Kidney tubule cell (primary cell): ENCODE data around the gene NHS.
A peak's percentile ranks its signal among the peaks of the same experiment; 100 is the strongest.
"Not testable (repeated sequence)": the region's sequence is repeated elsewhere in the genome, so short reads cannot be mapped to it uniquely, and the experiment has no call there.

Experiments used
- DNase-seq: peaks from one replicate; pipeline ENCODE4 v3.0.0-alpha.2; 2018; ENCODE audit warnings: low spot score

NHS gene

DNA sequence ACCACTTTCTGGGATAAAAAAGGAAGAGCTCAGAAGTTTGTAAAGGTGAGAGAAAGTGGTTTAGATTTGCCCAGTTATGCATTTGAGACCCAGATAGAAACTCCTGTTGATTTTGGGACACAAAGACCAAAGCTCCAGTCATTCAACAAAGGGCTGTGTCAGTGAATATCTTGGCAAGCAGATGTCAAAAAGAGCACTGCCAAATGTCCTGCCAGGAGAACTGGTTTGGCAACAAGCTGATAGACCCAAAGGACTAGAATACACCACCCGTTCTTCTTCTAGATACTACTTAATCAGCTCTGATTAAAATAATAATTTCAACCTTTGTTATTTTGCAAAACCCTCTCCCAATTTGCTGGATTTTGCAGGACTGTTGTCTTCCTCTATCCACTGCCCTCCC lies 121.4 kb downstream of the NHS start:
- DNase-seq, result no peak

DNA sequence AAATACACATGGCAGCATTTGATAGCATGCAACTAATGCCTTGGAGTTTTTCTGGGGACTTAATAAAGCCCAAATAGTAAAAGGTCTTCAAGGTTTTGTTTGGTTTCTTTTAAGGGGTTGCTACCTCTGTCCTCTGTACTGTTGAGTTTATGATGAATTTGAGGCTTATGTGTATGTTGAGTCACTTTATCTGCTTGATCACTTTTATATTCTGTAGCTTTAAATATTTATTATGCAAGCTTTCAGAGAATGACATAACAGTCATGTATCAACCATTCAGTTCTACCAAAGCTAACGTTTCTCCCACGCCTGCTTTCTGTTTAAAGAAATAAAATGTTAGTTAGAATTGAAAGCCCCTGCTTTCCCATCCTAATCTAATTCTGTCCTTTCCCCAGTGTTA lies 122.2 kb downstream of the NHS start:
- DNase-seq, result no peak

DNA sequence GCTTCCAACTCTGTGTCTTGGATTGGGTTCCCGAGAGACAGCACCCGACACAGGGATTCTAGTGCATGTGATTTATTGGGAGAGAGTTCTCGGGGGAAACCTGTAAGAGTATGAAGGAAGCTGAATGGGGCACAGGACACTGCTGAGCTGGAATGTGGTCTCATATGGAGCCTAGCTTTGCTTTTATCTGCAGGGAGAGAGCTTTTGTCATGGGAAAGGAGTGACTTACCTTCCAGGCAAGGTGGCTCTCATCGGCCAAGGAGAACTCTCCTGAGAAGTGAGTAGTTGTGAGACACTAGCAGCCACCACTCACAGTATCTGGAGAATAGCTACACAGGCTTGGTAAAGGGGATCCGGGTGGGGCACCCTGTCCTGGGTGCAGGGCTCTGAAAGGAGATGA lies 124.5 kb downstream of the NHS start:
- DNase-seq, result no peak

DNA sequence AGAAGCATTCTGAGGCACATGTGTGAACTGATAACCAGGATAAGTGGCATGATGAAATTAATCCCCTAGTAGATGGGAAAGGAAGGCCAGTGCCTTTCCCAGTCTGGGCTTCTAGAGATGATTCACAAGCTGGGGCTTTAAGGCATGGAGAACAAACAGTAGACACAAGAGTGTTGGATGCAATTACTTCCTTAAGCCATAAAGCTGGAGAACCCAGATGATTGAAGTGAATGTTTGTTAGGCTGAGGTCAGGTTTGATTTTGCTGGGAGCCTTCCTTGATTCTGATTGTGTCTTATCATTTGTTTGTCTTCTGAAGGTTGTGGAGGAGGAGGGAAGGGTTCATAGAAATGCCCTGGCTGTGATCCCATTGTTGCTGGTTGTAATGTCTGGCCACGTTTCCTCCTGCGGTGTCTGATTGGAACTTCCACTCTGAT lies 125.2 kb downstream of the NHS start:
- peak; percentile 79 for DNase-seq

DNA sequence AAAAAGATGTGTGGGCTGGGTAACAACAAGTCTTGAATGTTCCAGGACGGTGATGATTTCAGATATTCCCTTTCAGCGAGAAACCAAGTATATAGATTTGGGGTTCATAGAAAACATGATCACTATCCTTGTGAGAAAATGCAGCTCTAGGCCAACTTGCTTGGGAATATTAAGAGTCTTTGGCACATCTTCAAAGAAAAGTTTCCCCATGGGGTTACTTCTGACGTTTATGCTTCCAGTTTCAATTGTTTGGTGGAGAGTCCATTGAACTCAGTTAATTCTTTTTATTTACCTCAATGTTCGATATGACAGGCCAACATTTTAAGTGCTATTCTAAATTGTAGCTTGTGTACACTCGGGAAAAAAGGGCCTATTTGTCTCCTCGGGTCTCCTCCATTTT lies 126.7 kb downstream of the NHS start:
- DNase-seq, result no peak

DNA sequence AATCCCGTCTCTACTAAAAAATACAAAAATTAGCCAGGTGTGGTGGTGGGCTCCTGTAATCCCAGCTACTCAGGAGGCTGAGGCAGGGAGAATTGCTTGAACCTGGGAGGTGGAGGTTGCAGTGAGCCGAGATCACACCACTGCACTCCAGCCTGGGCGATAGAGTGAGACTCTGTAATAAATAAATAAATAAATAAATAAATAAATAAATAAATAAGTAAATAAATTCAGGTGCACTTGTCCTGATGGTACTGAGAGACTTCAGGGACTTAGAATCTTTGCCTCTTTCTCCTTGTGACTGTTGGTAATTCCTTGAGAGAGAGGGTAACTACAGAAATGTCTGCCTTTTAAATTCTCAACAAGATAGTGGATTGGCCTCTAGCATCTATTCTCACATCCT lies 131.4 kb downstream of the NHS start:
- not testable (repeated sequence) for DNase-seq

DNA sequence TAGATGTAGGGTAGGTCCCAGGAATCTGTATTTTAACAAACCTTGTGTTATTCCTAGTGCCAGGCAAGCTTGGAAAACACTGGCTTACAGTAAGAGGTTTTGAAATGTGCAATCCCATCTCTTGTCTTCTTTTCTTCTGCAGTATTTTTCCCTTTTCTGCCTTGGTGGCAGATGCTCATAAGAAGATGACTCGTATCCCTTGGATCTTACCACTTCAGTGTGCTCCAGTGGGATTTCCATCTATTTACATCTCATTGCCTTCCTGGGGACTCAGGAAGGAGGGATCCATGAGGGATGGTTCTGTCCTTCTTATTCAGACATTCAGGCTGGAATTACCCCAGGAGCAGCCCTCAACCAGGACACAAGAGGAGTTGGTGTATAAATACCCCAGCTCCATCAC lies 136.6 kb downstream of the NHS start:
- DNase-seq, result peak; percentile 44

DNA sequence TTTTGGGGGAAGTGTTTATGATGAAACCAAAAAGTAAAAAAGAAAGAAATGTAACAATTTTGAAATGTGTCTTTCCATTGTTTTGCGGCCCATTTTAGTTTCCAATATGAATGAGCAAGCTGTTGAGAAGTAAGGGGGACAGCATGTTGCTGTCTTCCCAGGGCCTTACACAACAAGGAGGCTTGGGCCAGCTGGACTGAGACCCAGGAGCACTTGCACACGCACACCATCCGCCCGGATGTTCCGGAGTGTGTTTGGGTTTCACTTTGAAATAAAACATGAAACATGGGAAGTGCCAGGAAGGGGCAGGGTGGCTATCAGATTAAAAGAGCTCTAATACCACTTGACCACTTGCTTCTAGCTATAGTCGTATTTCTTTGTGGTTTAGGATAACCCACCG lies 144.4 kb downstream of the NHS start:
- DNase-seq, result no peak

DNA sequence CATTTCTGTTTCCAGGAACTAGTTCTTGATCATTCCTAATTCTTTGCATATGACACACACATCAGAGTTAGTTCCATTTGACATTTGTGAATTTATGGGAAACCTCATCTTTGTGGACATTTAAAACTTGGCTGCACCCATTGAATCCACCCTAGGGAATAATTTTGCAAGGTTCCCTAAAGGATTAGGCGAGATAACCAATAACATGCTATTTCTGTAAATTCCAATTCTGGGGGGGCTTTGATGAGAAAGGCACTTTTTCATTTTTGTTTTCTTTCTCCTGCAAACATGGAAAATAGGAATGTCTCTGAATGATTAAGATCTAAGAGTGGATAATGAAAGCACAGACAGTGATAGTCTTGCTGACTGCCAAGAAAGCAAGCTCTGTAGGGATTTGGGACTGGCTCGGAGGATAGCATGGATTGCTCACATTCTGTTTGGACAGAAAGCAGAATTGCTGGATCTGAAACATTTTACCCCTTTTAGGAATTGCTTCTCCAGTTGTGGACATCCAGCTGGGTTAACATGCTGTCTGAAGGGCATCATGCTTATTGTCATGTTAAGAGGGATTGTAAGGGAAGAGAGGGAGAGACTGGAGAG lies 145.1 kb downstream of the NHS start:
- no peak for DNase-seq

DNA sequence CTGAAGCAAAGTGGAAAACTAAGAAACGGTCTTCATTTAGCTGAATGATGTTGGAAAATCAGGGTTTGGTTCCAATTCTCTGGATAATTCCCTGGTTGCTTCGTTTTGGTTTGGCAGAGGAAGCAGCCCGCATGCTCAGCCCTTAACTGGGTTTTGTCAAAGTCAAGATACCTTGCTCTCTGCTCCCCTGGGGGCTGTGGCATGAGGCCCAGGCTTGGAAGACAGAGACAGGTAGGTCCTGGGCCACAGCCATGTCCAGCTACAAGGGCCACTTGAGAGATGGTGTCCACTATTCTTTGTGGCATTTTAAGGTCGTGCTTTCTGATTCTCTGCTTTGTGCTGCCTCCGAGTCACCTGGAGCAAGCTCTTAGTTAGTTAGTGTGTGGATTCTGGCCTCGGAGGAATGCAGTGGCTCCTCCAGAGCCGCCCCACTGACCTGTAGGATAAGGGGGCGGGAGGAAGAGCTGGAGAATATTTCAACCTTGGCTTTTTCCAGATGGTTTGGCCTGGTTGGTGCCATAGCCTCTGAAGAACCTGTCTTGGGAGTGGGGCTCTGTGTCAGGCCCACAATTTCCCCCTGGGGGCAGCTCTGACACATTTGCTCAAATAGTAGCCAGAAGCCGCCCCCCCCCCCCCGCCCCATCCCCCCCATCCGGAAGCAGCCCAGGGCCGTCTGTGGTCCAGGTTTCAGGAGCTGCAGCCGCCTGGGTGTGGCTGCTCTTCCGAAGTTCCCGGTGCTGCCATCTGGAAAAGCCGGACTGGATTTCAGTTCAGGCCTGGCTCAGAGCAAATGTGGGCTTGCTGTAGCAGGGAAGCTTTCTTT lies 147.1 kb downstream of the NHS start:
- DNase-seq, result peak; percentile 61

DNA sequence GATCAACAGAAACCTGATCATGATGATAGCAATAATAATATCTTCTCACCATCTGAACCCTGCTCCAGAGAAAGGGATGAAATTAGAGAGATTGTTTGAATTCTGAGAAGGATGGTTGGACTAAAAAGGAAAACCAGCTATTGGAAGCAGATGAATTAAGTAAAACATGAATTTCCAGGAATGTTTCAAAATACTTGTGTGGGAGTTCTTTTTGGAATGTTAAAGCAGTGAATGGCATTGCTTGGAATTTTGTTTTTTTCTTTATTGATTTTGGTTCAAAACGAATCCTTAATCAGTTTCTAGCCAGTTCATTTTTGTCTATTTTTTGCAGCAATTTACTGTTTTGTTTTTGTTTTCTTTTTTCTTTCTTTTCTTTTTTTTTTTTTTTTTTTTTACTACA lies 150.3 kb downstream of the NHS start:
- DNase-seq, result no peak

DNA sequence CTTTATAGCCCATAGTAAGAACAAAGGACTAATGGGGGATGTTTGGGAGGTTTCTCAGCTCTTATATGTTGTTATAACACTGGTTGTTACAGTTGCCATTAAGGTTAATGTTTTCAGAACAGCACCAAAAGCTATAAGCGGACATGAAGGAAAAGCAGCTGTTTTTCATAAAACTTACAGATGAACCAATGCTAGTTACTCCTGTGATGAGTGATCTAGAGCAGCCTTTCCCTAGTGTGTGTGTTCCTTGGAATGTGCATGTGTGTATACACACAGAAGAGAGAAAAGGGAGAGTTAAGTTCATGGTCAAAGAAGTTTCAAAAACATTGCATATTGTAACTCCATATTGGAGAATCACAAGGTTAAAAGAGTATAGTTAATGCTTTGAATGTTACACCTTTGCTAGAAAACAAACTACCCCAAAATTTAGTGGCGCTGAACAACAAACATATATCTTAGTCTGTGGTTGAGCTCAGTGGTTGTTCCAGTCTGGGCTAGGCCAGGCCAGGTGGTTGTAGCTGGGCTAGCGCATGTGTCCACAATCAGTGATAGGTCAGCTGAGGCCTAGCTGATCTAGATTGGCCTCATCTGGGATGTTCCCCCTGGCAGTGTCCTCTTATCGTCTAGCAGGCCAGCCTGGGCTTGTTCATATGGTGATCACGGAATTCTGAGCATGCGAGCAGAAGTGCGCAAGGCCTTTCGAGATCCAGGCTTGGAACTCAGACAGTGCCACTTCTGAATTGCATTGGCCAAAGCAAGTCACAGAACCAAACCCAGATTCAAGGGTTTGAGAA lies 151.0 kb downstream of the NHS start:
- DNase-seq, result no peak

DNA sequence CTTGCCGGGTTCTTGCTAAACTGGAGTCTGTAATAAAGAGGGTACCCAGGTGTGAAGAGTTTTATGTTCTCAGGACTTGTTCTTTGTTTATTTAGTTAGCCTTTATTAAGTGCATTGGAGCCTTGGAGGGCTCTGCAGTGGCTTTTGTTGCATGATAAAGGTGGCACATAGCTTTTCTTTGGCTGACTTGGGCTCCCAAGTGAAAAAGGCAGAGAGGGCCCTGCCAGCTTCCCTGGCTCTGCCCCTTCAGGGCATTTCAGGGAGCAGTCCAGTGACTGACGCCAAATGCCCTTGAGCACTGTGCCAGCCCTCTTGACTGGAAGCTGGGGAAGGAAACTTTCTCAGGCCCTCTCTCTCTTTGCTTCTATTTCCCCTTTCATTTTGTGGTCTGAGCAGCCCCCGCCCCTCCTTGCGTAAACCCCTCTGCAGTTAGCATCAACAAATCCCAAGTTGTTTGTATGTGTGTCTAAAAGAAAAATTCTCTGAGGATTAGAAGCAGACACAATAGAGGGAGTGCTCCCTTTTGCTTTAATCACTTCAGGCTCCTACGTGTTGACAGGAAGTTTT lies 152.2 kb downstream of the NHS start:
- peak; percentile 42 for DNase-seq

DNA sequence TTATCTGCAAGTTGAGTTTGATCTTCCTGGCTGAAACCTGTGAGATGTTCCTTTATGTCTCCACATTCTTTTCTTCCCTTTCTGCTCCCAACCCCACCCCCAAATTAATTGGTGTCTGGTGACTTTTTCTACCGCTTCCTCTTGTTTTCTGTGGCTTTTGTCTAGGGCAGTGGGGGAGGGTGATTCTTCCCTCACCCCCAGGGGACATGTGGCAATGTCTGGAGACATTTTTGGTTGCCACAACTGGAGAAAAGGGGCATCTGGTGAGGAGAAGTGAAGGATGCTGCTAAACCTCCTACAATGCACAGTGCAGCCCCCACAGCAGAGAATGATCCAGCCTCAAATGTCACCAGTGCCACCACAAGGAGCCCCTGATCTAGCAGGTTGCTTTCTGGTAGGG lies 152.9 kb downstream of the NHS start:
- DNase-seq, result no peak

DNA sequence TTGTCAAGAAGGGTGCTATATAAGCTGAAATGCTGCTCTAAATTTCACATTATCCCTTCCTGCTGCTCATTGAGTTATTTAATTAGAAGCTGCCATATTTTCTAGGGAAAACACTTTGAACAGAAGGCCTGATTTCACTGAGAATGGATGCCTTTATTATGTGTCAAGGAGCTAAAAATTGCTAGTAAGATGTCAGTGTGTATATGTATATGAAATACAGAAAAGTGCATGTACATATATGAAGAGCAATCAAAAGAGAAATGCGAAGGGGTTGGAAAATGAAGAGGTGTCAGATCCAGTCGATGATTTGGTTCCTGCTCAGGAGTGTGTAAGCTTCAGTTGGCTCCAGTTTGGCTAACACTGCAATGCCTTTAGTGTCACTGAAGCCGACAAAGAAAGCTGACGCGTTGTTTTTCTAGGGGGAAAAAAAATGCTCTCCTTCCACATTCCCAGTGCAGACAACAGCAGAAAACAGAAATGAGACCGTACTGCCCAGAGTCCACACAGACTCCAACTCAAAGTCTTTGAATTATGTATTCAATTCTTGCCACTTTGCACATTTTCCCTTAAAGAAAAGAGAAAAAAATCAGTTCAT lies 154.2 kb downstream of the NHS start:
- no peak for DNase-seq

DNA sequence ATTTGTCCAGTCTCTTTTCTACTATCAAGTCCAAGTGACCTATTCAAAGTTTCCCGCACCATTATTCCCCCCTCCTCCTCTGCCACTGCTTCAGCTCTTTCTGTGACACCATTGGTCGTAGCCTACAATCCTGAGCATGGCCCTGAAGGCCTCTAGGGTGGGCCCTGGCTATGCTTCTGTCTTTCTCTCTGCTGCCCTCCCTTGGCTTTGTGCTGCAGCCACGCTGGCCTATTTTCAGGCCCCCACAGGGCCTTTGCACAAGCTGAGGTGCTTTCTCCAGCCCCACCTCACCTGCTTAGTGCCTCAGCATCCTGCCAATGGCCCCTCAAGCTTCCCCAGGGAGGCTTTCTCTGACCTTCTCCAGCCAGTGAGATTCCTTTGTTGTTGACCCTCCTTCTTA lies 156.5 kb downstream of the NHS start:
- DNase-seq, result no peak

DNA sequence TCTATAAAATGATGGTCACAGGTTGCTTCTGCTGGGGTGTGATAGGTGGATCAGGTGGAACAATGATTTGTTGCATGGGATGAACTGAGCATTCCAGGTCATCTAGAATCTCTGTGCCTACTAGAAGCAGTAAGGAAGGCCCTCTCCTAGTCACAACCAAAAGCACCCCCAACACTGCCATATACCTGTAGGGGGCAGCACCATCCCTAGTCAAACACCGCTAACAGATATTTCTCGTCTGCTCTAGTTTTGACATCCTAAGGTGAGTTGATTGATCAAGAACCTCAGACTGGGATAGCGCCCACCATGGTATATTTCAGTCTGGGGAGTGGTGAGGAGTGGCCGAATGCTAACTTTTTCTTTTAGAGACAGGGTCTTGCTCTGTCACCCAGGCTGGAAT lies 160.2 kb downstream of the NHS start:
- DNase-seq, result peak; percentile 54

DNA sequence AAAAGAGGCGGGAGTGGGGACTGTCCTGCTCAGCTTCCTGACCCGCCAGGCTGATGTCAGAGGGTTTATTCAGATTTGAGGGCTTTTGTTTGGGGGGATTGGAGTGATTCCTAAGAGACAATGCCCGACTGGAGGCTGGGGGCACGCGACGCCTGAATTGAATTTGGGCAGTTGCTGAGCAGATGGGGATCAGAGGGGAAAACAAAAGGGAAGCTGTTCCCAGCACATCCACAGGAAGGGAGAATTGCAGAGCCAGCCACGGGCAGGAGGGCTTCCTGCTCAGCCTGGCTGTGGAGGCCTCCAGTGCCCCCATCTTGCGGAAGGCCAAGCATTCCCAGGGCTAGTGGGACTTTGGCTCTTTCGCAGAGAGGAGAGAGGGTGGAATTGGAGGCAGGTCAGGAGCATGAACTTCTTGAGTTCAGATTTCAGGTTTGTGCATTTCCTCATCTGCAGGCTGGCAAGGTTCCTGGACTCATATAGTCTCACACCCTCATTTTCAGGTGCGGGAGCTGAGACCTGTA lies 162.8 kb downstream of the NHS start:
- DNase-seq, result no peak

DNA sequence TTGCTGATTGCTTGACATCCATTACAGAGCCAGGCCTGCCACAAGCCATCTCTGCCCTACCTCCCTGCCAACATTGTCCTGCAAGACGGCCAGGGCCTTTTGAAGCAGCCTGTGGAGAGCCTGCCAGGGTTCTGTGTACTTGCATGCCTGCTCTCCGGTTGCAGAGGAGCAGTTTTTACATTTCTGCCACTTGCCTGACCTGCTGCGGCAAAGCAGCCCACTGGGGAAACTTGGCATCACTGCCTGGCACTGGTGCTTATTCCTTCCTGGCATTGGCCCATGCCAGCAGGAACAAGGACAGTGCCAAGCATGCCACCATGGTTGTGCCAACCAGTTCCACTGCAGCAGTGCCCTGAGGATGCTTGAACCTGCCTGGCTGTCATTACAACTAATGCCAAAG lies 167.1 kb downstream of the NHS start:
- DNase-seq, result no peak

DNA sequence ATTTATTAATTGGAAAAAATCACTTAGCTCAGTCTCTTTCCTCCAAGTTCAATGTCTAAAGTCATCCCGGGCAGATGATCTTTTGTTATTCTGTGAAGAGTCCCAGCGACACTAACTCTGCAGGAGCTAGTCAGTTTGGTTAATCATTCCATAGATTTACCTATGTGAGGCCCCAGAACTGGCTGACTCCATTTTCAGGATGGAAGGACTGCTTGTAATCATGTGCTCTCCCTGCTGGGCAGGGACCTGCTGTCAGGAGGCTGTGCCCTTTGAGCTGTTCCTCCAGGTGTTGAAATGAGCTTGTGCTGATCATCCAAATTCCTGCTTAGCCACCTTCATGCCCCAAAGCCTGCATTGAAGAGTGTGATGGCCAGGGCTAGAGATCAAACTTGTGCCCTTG lies 169.8 kb downstream of the NHS start:
- peak; percentile 60 for DNase-seq

DNA sequence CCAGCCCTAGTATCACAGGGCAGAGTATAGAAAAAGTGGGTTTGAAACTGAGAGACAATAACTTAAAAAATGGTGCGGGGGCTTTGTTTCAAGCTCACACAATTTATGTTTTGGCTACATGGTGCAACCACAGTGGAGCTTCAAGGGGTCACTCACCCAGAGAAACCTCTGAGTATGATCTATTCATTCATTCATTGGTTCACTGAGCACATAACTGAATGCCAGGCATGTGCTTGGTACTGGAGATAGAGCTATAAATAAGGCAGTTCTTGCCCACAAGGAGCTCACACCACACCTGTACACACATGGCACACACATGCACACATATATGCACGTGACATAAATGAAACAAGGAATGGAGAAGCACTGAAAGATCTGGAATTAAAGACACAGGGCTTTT lies 171.4 kb downstream of the NHS start:
- peak; percentile 80 for DNase-seq

DNA sequence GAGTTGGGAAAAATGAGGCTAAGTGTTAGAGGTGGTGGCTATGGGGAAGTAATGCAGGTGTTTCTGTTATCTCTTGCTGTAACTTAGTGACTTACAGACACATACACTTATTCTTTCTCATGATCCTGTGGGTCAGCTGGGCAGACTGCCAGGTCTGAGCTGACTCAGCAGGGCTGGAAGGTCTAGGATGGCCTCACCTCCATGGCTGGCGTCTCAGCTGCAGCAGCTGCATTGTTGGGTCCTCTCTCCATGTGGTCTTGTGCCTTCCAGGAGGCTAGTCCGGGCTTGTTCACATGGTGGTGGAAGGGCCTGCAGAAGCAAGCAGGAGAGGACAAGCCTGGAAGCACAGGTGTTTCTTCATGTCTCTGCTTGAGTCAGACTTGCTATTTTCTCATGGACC lies 172.7 kb downstream of the NHS start:
- DNase-seq, result peak; percentile 99
